HL-60 (cell line): Measurements from ENCODE around the gene SASH1.

Experiments
- GABPA ChIP-seq: IDR thresholded peaks from 2 replicates; pipeline ENCODE4 v1.6.1; 2012; ENCODE audit warnings: low read depth
- POLR2AphosphoS5 ChIP-seq: IDR thresholded peaks from 2 replicates; pipeline ENCODE4 v1.6.1; 2012; ENCODE audit warnings: low read depth
- SPI1 ChIP-seq: IDR thresholded peaks from 2 replicates; pipeline ENCODE4 v1.6.1; 2012; ENCODE audit warnings: low read depth, mild to moderate bottlenecking, borderline replicate concordance
- TF ChIP-seq, protein P1 (sequence below): IDR thresholded peaks from one replicate; pipeline ENCODE4 v1.5.1; 2011; ENCODE audit warnings: low read length, control low read depth, inconsistent platforms; ENCODE audit not compliant: insufficient read depth
- TF ChIP-seq, protein P2 (sequence below): IDR thresholded peaks from 2 replicates; pipeline ENCODE4 v1.6.1; 2012; ENCODE audit warnings: low read depth; ENCODE audit not compliant: insufficient replicate concordance

DNA sequence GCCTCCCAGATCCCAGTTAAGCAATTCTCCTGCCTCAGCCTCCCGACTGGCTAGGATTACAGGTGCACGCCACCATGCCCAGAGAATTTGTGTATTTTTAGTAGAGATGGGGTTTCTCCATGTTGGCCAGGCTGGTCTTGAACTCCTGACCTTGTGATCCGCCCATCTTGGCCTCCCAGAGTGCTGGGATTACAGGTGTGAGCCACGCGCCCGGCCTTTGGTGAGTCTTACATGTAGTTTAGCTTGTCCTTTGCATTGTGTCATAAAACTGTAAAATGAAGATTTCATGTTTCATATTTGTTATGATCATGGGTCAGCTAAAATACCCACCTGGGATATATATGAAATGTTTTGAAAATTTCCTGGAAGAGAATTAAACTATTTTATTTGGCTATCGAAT, 183.5 kb downstream of the SASH1 start:
- TF ChIP-seq, protein P1, sequence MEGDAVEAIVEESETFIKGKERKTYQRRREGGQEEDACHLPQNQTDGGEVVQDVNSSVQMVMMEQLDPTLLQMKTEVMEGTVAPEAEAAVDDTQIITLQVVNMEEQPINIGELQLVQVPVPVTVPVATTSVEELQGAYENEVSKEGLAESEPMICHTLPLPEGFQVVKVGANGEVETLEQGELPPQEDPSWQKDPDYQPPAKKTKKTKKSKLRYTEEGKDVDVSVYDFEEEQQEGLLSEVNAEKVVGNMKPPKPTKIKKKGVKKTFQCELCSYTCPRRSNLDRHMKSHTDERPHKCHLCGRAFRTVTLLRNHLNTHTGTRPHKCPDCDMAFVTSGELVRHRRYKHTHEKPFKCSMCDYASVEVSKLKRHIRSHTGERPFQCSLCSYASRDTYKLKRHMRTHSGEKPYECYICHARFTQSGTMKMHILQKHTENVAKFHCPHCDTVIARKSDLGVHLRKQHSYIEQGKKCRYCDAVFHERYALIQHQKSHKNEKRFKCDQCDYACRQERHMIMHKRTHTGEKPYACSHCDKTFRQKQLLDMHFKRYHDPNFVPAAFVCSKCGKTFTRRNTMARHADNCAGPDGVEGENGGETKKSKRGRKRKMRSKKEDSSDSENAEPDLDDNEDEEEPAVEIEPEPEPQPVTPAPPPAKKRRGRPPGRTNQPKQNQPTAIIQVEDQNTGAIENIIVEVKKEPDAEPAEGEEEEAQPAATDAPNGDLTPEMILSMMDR = no peak
- TF ChIP-seq GABPA = no peak
- no peak for TF ChIP-seq POLR2AphosphoS5
- TF ChIP-seq, protein P2, sequence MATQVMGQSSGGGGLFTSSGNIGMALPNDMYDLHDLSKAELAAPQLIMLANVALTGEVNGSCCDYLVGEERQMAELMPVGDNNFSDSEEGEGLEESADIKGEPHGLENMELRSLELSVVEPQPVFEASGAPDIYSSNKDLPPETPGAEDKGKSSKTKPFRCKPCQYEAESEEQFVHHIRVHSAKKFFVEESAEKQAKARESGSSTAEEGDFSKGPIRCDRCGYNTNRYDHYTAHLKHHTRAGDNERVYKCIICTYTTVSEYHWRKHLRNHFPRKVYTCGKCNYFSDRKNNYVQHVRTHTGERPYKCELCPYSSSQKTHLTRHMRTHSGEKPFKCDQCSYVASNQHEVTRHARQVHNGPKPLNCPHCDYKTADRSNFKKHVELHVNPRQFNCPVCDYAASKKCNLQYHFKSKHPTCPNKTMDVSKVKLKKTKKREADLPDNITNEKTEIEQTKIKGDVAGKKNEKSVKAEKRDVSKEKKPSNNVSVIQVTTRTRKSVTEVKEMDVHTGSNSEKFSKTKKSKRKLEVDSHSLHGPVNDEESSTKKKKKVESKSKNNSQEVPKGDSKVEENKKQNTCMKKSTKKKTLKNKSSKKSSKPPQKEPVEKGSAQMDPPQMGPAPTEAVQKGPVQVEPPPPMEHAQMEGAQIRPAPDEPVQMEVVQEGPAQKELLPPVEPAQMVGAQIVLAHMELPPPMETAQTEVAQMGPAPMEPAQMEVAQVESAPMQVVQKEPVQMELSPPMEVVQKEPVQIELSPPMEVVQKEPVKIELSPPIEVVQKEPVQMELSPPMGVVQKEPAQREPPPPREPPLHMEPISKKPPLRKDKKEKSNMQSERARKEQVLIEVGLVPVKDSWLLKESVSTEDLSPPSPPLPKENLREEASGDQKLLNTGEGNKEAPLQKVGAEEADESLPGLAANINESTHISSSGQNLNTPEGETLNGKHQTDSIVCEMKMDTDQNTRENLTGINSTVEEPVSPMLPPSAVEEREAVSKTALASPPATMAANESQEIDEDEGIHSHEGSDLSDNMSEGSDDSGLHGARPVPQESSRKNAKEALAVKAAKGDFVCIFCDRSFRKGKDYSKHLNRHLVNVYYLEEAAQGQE = no peak
- no peak for TF ChIP-seq SPI1
